ENCODE measurements around the gene DHX29. TPM values are rescaled to one million over a fixed set of nuclear protein-coding genes. Genes with fewer than 3 reads are reported as not detected.
"Not testable (repeated sequence)": the region's sequence is repeated elsewhere in the genome, so short reads cannot be mapped to it uniquely, and the experiment has no call there.

The DHX29 gene
- total RNA-seq, 1 experiment from 2014 or later, result 30.3 TPM

DNA sequence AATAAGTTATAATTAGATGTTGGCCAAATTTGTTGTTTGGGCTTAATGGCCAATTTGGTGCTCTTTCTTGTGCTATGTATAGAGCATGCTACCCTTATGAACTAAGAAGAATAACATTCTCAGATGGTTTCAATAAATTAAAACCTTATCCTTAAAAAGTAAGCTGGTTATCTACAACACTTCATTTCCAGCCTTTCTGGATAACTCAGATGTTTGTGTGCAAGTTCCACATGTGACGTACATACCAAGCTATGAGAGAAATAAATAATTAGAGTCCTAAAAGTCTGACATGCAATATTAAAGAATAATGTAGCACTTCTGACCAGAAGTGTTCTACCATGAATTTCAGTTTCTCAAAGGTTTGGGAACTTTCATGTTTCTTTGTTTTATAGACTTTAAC, 12.0 kb upstream of the DHX29 start:
- Mint-ChIP-seq H3K9me3 (peaks cover 0 to 4% of the 10 kb centered on the region in 2 experiments; a peak in 1 of 5 replicates), H3K27ac (no peak overlapping the region), H3K36me3 (ENCODE audit: insufficient read depth in 1 of 3, low read depth in 3 of 3) (peaks cover 23 to 33% (median 30%) of the 10 kb centered on the region in 3 experiments), H3K4me3 (no peak overlapping the region), H3K27me3 (ENCODE audit: low read depth) (no peaks in the 10 kb centered on the region), H3K4me1 (peaks cover 0 to 5% of the 10 kb centered on the region in 2 experiments; a peak in 2 of 4 replicates)
- no peak overlapping the region for H2BK20ac ChIP-seq (ENCODE audit: low read depth, low read length, poor library complexity, severe bottlenecking)
- WGBS (ENCODE audit: extremely low coverage, insufficient read length, low lambda C conversion rate), result no CpG with 5 or more reads among the region's 1 CpG
- TF ChIP-seq, protein P1, sequence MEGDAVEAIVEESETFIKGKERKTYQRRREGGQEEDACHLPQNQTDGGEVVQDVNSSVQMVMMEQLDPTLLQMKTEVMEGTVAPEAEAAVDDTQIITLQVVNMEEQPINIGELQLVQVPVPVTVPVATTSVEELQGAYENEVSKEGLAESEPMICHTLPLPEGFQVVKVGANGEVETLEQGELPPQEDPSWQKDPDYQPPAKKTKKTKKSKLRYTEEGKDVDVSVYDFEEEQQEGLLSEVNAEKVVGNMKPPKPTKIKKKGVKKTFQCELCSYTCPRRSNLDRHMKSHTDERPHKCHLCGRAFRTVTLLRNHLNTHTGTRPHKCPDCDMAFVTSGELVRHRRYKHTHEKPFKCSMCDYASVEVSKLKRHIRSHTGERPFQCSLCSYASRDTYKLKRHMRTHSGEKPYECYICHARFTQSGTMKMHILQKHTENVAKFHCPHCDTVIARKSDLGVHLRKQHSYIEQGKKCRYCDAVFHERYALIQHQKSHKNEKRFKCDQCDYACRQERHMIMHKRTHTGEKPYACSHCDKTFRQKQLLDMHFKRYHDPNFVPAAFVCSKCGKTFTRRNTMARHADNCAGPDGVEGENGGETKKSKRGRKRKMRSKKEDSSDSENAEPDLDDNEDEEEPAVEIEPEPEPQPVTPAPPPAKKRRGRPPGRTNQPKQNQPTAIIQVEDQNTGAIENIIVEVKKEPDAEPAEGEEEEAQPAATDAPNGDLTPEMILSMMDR (conservative IDR thresholded peaks at IDR 0.05), result no peak
- DNase-seq, result no peak
- H3K23ac ChIP-seq (ENCODE audit: insufficient read length, low read depth, low read length), result no peak overlapping the region
- H2BK12ac ChIP-seq (ENCODE audit: insufficient read length, low read depth, low read length), result no peak overlapping the region
- no peaks in the 10 kb centered on the region for H3K9me3 ChIP-seq (ENCODE audit: control insufficient read depth, low read depth, low read length)
- H2BK5ac ChIP-seq (ENCODE audit: insufficient read length, low read length), result no peak overlapping the region
- H3K79me2 ChIP-seq (ENCODE audit: insufficient read depth, low read length), result peaks cover 16% of the 10 kb centered on the region; the same call in 1 of the 2 replicates
- no peak overlapping the region for H3K27ac ChIP-seq (ENCODE audit: insufficient read length, low read depth, low read length)
- H3K27me3 ChIP-seq (ENCODE audit: insufficient read depth, low read length), result no peaks in the 10 kb centered on the region
- H2AK5ac ChIP-seq (ENCODE audit: insufficient read length, low read length), result no peak overlapping the region
- no peak overlapping the region for H2BK15ac ChIP-seq (ENCODE audit: low read depth, low read length)
- no peak overlapping the region for H2BK120ac ChIP-seq (ENCODE audit: low read depth, low read length, poor library complexity, severe bottlenecking)
- H3K4ac ChIP-seq (ENCODE audit: low read depth, low read length), result no peak overlapping the region
- no peak overlapping the region for H3T11ph ChIP-seq (ENCODE audit: low read length)
- no peak overlapping the region for H3K56ac ChIP-seq (ENCODE audit: insufficient read length, low read depth, low read length)
- H3K9ac ChIP-seq (ENCODE audit: extremely low read depth, insufficient read length, low read length), result no peak overlapping the region
- H3K4me2 ChIP-seq (ENCODE audit: insufficient read depth, insufficient read length, low read length), result no peak overlapping the region
- no peaks in the 10 kb centered on the region for H4K20me1 ChIP-seq (ENCODE audit: control insufficient read depth, insufficient read depth, insufficient read length)
- no peak overlapping the region for H4K5ac ChIP-seq (ENCODE audit: insufficient read length, low read depth, low read length)
- no peak overlapping the region for H4K91ac ChIP-seq (ENCODE audit: insufficient read length, low read depth, low read length)
- H4K8ac ChIP-seq (replicated peaks; ENCODE audit: insufficient read length, low read depth, low read length), result no peak overlapping the region
- no peaks in the 10 kb centered on the region for H3K4me1 ChIP-seq (ENCODE audit: insufficient read depth, low read length)
- no peak overlapping the region for H3K14ac ChIP-seq (ENCODE audit: insufficient read depth, low read length)
- H2AFZ ChIP-seq (ENCODE audit: low read length), result no peak overlapping the region
- H3K79me1 ChIP-seq (ENCODE audit: insufficient read depth, low read depth, low read length, poor library complexity, severe bottlenecking), result no peaks in the 10 kb centered on the region
- no peak overlapping the region for H3K18ac ChIP-seq (ENCODE audit: insufficient read length, low read depth, low read length)
- H3K23me2 ChIP-seq (ENCODE audit: insufficient read length, low read depth, low read length, poor library complexity, severe bottlenecking), result no peaks in the 10 kb centered on the region

DNA sequence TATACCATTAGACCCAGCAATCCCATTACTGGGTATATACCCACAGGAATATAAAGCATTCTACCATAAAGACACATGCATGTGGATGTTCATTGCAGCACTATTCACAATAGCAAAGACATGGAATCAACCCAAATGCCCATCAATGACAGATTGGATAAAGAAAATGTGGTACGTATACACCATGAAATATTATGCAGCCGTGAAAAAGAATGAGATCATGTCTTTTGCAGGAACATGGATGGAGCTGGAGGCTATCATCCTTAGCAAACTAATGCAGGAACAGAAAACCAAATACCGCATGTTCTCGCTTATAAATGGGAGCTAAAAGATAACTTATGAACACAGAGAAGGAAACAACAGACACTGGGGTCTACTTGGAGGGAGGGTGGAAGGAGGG, 10.7 kb upstream of the DHX29 start:
- H4K20me1 ChIP-seq (ENCODE audit: control insufficient read depth, insufficient read depth, insufficient read length); H4K91ac ChIP-seq (ENCODE audit: insufficient read length, low read depth, low read length): not testable (repeated sequence)

More for the DNA sequence above, 10.7 kb upstream of the DHX29 start:
- not testable (repeated sequence) for H3K9me3 Mint-ChIP-seq; H3T11ph ChIP-seq (ENCODE audit: low read length); H4K5ac ChIP-seq (ENCODE audit: insufficient read length, low read depth, low read length); H3K4me1 ChIP-seq (ENCODE audit: insufficient read depth, low read length); H3K18ac ChIP-seq (ENCODE audit: insufficient read length, low read depth, low read length); H2AK5ac ChIP-seq (ENCODE audit: insufficient read length, low read length); H3K4ac ChIP-seq (ENCODE audit: low read depth, low read length); H2AFZ ChIP-seq (ENCODE audit: low read length); H3K27ac Mint-ChIP-seq; DNase-seq; H3K79me1 ChIP-seq (ENCODE audit: insufficient read depth, low read depth, low read length, poor library complexity, severe bottlenecking); H3K4me3 Mint-ChIP-seq; H2BK15ac ChIP-seq (ENCODE audit: low read depth, low read length); H3K23ac ChIP-seq (ENCODE audit: insufficient read length, low read depth, low read length); H3K27me3 Mint-ChIP-seq (ENCODE audit: low read depth); H3K23me2 ChIP-seq (ENCODE audit: insufficient read length, low read depth, low read length, poor library complexity, severe bottlenecking); H2BK12ac ChIP-seq (ENCODE audit: insufficient read length, low read depth, low read length); H3K9me3 ChIP-seq (ENCODE audit: control insufficient read depth, low read depth, low read length); H2BK5ac ChIP-seq (ENCODE audit: insufficient read length, low read length); H3K14ac ChIP-seq (ENCODE audit: insufficient read depth, low read length); H3K9ac ChIP-seq (ENCODE audit: extremely low read depth, insufficient read length, low read length); H2BK20ac ChIP-seq (ENCODE audit: low read depth, low read length, poor library complexity, severe bottlenecking); H3K27me3 ChIP-seq (ENCODE audit: insufficient read depth, low read length); H2BK120ac ChIP-seq (ENCODE audit: low read depth, low read length, poor library complexity, severe bottlenecking); H3K56ac ChIP-seq (ENCODE audit: insufficient read length, low read depth, low read length); H3K4me2 ChIP-seq (ENCODE audit: insufficient read depth, insufficient read length, low read length); H3K27ac ChIP-seq (ENCODE audit: insufficient read length, low read depth, low read length); H4K8ac ChIP-seq (replicated peaks; ENCODE audit: insufficient read length, low read depth, low read length)
- Mint-ChIP-seq H3K36me3 (ENCODE audit: insufficient read depth in 1 of 3, low read depth in 3 of 3) (peaks cover 23 to 33% (median 24%) of the 10 kb centered on the region in 3 experiments), H3K4me1 (peaks cover 7 to 13% of the 10 kb centered on the region in 2 experiments)
- WGBS (ENCODE audit: extremely low coverage, insufficient read length, low lambda C conversion rate), result no CpG with 5 or more reads among the region's 4 CpGs
- peaks cover 25% of the 10 kb centered on the region; the same call in 1 of the 2 replicates for H3K79me2 ChIP-seq (ENCODE audit: insufficient read depth, low read length)

Measured in H9 (cell line).